HepG2 (cell line): ENCODE data around the gene ZIM2. TPM values are rescaled to one million over a fixed set of nuclear protein-coding genes. Genes with fewer than 3 reads are reported as not detected.

Experiments
- ATRX ChIP-seq: sonication (generic); formaldehyde crosslinking; IDR thresholded peaks from 2 replicates; pipeline ENCODE4 v1.4.0; 2020; ENCODE audit warnings: missing genetic modification reagents, borderline replicate concordance
- EED ChIP-seq: sonication (generic); formaldehyde crosslinking; IDR thresholded peaks from 2 replicates; pipeline ENCODE4 v1.5.0; 2020; ENCODE audit warnings: mild to moderate bottlenecking, missing genetic modification reagents
- ESRRA ChIP-seq: sonication (generic); formaldehyde crosslinking; IDR thresholded peaks from 2 replicates; pipeline ENCODE4 v1.5.1; 2020; ENCODE audit warnings: mild to moderate bottlenecking, low read depth, missing genetic modification reagents
- FOXJ3 ChIP-seq: sonication (generic); formaldehyde crosslinking; IDR thresholded peaks from 2 replicates; pipeline ENCODE4 v1.4.0; 2020; ENCODE audit warnings: missing genetic modification reagents, mild to moderate bottlenecking, borderline replicate concordance
- HCFC1 ChIP-seq: fragments of 150-350 bp; IDR thresholded peaks from 2 replicates; pipeline ENCODE4 v1.6.1; 2014; ENCODE audit warnings: low read depth, low read length
- HNRNPLL ChIP-seq: fragments of 200-400 bp; formaldehyde crosslinking; IDR thresholded peaks from 2 replicates; pipeline ENCODE4 v1.6.1; 2017; ENCODE audit warnings: mild to moderate bottlenecking, low read depth, low read length; ENCODE audit not compliant: poor library complexity, severe bottlenecking
- JUN ChIP-seq: sonication (generic); formaldehyde crosslinking; IDR thresholded peaks from 2 replicates; pipeline ENCODE4 v1.4.0; 2020; ENCODE audit warnings: mild to moderate bottlenecking, missing genetic modification reagents
- MED1 ChIP-seq: sonication (generic); formaldehyde crosslinking; IDR thresholded peaks from 2 replicates; pipeline ENCODE4 v1.4.0; 2020; ENCODE audit warnings: missing genetic modification reagents
- MIXL1 ChIP-seq: IDR thresholded peaks from 2 replicates; pipeline ENCODE4 v1.6.1; 2016
- NFKB2 ChIP-seq: sonication (generic); formaldehyde crosslinking; IDR thresholded peaks from 2 replicates; pipeline ENCODE4 v1.4.0; 2020; ENCODE audit warnings: missing genetic modification reagents, borderline replicate concordance
- NFYC ChIP-seq: IDR thresholded peaks from 2 replicates; pipeline ENCODE4 v1.6.1; 2016; ENCODE audit warnings: missing genetic modification reagents, missing compliant biosample characterization
- POLR2A ChIP-seq, 2 experiments: IDR thresholded peaks; 2 replicates each; pipeline ENCODE4 v1.6.1; 2011; ENCODE audit warnings: low read depth in 2 of 2, low read length in 2 of 2, mild to moderate bottlenecking in 1 of 2, moderate library complexity in 1 of 2; ENCODE audit not compliant: insufficient read depth in 1 of 2
- POLR2AphosphoS2 ChIP-seq: IDR thresholded peaks from 2 replicates; pipeline ENCODE4 v1.6.1; 2011; ENCODE audit warnings: low read depth, low read length, improper control_type of control experiment
- SAFB2 ChIP-seq: sonication (generic); formaldehyde crosslinking; IDR thresholded peaks from 2 replicates; pipeline ENCODE4 v1.5.1; 2020; ENCODE audit warnings: missing genetic modification reagents, low read depth, mild to moderate bottlenecking, borderline replicate concordance
- SRF ChIP-seq: IDR thresholded peaks from 2 replicates; pipeline ENCODE4 v1.6.1; 2011; ENCODE audit warnings: mild to moderate bottlenecking, low read depth, low read length, moderate library complexity
- TEAD2 ChIP-seq: sonication (generic); formaldehyde crosslinking; IDR thresholded peaks from 2 replicates; pipeline ENCODE4 v1.9.0; 2021; ENCODE audit warnings: missing genetic modification reagents
- TOE1 ChIP-seq: sonication (generic); formaldehyde crosslinking; IDR thresholded peaks from 2 replicates; pipeline ENCODE4 v1.4.0; 2020; ENCODE audit warnings: mild to moderate bottlenecking, missing genetic modification reagents
- U2AF1 ChIP-seq: fragments of 200-400 bp; formaldehyde crosslinking; optimal IDR thresholded peaks from 2 replicates; pipeline ENCODE3; 2017; ENCODE audit warnings: mild to moderate bottlenecking, low read depth, low read length
- U2AF2 ChIP-seq: fragments of 200-400 bp; formaldehyde crosslinking; IDR thresholded peaks from 2 replicates; pipeline ENCODE4 v1.6.1; 2017; ENCODE audit warnings: low read depth, mild to moderate bottlenecking, low read length
- ZMAT3 ChIP-seq: sonication (generic); formaldehyde crosslinking; conservative IDR thresholded peaks from 2 replicates; pipeline ENCODE4 v1.7.0; 2021; ENCODE audit warnings: missing genetic modification reagents
- ZNF644 ChIP-seq: IDR thresholded peaks from 2 replicates; pipeline ENCODE4 v1.6.1; 2016; ENCODE audit warnings: low read depth
- ZNF713 ChIP-seq: sonication (generic); formaldehyde crosslinking; IDR thresholded peaks from 2 replicates; pipeline ENCODE4 v1.4.0; 2020; ENCODE audit warnings: mild to moderate bottlenecking, missing genetic modification reagents
- ZNF788 ChIP-seq: sonication (generic); formaldehyde crosslinking; IDR thresholded peaks from 2 replicates; pipeline ENCODE4 v1.5.0; 2020; ENCODE audit warnings: mild to moderate bottlenecking, missing genetic modification reagents, borderline replicate concordance
- ZNF883 ChIP-seq: sonication (generic); formaldehyde crosslinking; IDR thresholded peaks from 2 replicates; pipeline ENCODE4 v1.5.1; 2020; ENCODE audit warnings: mild to moderate bottlenecking, missing genetic modification reagents; ENCODE audit errors: not compliant biosample characterization
- polyA plus RNA-seq, 8 experiments: library from polyadenylated mRNA; depleted of rRNA in 3 of 8; stranded (reverse) in 7 of 8; unstranded in 1 of 8; fragments of >200 nt; fragmentation: Illumina TruSeq in 4 of 8; extraction: Trizol in 4 of 8; gene quantifications; 2 replicates each; pipeline versions ENCODE4 v1.2.1 to v1.2.3, GENCODE V29; 2011 to 2016; ENCODE audit warnings: low read depth in 4 of 8, missing spikeins in 1 of 8, mixed read lengths in 1 of 8; ENCODE audit not compliant: insufficient read depth in 1 of 8
- total RNA-seq, 5 experiments: library from RNA; depleted of rRNA; stranded (reverse); fragments of >200 nt; fragmentation: Illumina TruSeq; extraction: Trizol; gene quantifications; 2 replicates each; pipeline ENCODE4 v1.2.3, GENCODE V29; 2016; ENCODE audit warnings: low read depth in 1 of 5
- TF ChIP-seq, protein P1 (sequence below): sonication (generic); formaldehyde crosslinking; IDR thresholded peaks from 2 replicates; pipeline ENCODE4 v1.8.0; 2022; ENCODE audit warnings: missing genetic modification reagents, low read depth, mild to moderate bottlenecking, borderline replicate concordance
- TF ChIP-seq, protein P2 (sequence below): sonication (generic); formaldehyde crosslinking; IDR thresholded peaks from 2 replicates; pipeline ENCODE4 v1.4.0; 2020; ENCODE audit warnings: missing genetic modification reagents, borderline replicate concordance
- TF ChIP-seq, protein P3 (sequence below): sonication (generic); formaldehyde crosslinking; IDR thresholded peaks from 2 replicates; pipeline ENCODE4 v1.4.0; 2020; ENCODE audit warnings: mild to moderate bottlenecking, low read depth, missing genetic modification reagents

Gene ZIM2
- total and polyA plus RNA-seq, 2 of the 13 experiments (the other 11 are each of a cell fraction or from before 2014, with no cell fraction given), result 7.2 to 10.3 TPM

DNA sequence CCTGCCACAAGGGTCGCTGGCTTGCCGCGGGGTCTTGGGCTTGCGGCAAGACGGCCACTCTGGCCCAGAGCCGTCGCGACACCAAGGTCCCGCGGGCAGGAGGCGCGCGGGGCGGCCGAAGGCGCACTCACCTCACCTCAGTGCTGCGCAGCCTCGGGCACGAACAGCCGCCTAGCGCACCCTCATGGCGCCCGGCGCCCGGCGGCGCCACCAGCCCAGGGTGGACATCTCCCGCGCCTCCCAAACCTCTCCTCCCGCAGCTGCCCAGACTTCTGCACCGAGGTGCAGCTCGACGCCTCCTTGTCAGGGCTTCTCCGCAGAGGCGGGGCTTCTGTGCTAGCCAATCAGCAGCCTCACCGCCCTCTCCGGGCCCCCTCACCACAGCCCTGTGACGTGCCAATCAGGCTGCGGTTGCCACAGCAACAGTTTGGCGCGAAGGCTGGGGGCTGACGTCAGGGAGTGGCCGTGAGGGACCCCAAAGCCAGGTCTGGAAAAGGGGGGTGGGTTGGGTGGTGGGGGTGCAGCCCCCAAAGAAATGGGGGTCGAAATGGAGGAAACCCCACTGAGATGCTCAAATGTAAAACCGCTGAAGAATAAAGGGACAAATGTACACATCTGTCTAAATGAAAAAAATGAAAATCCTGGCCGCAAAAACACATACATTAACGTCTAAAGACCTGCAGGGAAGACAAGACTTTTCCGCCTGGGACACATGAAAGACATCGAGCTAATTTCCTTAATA, at the start of gene ZIM2, which contains the start of gene PEG3 (continued):
- TF ChIP-seq, protein P1, sequence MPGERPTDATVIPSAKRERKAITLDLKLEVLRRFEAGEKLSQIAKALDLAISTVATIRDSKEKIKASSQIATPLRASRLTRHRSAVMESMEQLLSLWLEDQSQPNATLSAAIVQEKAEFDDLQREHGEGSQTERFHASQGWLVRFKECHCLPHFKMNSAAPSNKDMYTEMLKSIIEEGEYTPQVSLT (CRISPR knock-in tag), result no peak
- no peak for TF ChIP-seq TOE1 (CRISPR knock-in tag)
- no peak for TF ChIP-seq EED
- TF ChIP-seq MIXL1, result no peak; the same call in none of the 2 replicates
- no peak for TF ChIP-seq ZNF713 (CRISPR knock-in tag)
- TF ChIP-seq NFKB2 (CRISPR knock-in tag), result no peak; the same call in 1 of the 2 replicates
- TF ChIP-seq MED1 (CRISPR knock-in tag), result peak; percentile 72
- TF ChIP-seq U2AF1, result no peak
- no peak for TF ChIP-seq ATRX (CRISPR knock-in tag)
- TF ChIP-seq POLR2AphosphoS2, result peak; percentile 73; the same call in 1 of the 2 replicates
- TF ChIP-seq FOXJ3 (CRISPR knock-in tag), result no peak
- TF ChIP-seq ZNF883 (CRISPR knock-in tag), result peak; percentile 55
- TF ChIP-seq, protein P2, sequence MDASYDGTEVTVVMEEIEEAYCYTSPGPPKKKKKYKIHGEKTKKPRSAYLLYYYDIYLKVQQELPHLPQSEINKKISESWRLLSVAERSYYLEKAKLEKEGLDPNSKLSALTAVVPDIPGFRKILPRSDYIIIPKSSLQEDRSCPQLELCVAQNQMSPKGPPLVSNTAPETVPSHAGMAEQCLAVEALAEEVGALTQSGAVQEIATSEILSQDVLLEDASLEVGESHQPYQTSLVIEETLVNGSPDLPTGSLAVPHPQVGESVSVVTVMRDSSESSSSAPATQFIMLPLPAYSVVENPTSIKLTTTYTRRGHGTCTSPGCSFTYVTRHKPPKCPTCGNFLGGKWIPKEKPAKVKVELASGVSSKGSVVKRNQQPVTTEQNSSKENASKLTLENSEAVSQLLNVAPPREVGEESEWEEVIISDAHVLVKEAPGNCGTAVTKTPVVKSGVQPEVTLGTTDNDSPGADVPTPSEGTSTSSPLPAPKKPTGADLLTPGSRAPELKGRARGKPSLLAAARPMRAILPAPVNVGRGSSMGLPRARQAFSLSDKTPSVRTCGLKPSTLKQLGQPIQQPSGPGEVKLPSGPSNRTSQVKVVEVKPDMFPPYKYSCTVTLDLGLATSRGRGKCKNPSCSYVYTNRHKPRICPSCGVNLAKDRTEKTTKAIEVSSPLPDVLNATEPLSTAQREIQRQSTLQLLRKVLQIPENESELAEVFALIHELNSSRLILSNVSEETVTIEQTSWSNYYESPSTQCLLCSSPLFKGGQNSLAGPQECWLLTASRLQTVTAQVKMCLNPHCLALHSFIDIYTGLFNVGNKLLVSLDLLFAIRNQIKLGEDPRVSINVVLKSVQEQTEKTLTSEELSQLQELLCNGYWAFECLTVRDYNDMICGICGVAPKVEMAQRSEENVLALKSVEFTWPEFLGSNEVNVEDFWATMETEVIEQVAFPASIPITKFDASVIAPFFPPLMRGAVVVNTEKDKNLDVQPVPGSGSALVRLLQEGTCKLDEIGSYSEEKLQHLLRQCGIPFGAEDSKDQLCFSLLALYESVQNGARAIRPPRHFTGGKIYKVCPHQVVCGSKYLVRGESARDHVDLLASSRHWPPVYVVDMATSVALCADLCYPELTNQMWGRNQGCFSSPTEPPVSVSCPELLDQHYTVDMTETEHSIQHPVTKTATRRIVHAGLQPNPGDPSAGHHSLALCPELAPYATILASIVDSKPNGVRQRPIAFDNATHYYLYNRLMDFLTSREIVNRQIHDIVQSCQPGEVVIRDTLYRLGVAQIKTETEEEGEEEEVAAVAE, result 0 out of 2 replicates have a peak, but pooled peaks have one; percentile 23
- no peak for TF ChIP-seq ZNF788 (CRISPR knock-in tag)
- TF ChIP-seq U2AF2, result 0 out of 2 replicates have a peak, but pooled peaks have one; percentile 48
- TF ChIP-seq ZMAT3, result no peak
- no peak for TF ChIP-seq TEAD2 (CRISPR knock-in tag)
- TF ChIP-seq, protein P3, sequence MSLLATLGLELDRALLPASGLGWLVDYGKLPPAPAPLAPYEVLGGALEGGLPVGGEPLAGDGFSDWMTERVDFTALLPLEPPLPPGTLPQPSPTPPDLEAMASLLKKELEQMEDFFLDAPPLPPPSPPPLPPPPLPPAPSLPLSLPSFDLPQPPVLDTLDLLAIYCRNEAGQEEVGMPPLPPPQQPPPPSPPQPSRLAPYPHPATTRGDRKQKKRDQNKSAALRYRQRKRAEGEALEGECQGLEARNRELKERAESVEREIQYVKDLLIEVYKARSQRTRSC, result no peak
- no peak for TF ChIP-seq ESRRA (CRISPR knock-in tag)
- TF ChIP-seq SAFB2 (CRISPR knock-in tag), result peak; percentile 80
- peak; percentile 20 for TF ChIP-seq HNRNPLL
- TF ChIP-seq ZNF644 (CRISPR knock-in tag), result no peak
- TF ChIP-seq SRF, result no peak
- no peak for TF ChIP-seq JUN (CRISPR knock-in tag)
- no peak for TF ChIP-seq HCFC1
- peak; percentile 84 for TF ChIP-seq NFYC (CRISPR knock-in tag)
- TF ChIP-seq POLR2A (IDR thresholded peaks at IDR 0.05; ENCODE audit: insufficient read depth in 1 of 2, low read depth in 2 of 2, low read length in 2 of 2), result peak; percentile 98
